ENCODE results near the gene CLC. TPM values are rescaled to one million over a fixed set of nuclear protein-coding genes. Genes with fewer than 3 reads are reported as not detected.
"Not testable (repeated sequence)": the region's sequence is repeated elsewhere in the genome, so short reads cannot be mapped to it uniquely, and the experiment has no call there.

Gene CLC
- total and polyA plus RNA-seq, 8 donors, result 1.7 to 2.8 TPM; not detected in 6

DNA sequence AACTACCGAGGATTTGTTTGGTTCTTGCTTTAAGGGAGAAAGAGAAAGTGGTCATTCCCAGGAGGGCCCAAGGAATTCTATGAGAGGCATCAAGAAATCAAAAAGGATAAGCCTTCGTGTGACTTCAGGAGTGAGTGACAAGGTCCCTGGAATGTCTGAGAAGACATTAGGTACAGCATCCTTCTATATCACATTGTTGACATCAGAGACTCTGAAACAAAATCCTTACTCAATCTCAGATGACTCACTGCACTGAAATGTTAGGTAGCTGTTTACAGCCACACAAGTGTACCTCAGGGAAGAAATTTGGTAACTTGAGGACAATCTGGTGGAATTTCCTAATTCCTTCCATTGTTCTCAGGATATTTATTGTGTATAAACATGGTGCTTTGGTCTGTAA is 41.4 kb downstream of the CLC start:
- H3K9me3 ChIP-seq, result no peaks in the 10 kb centered on the region
- no peaks in the 10 kb centered on the region for H3K36me3 ChIP-seq
- no peaks in the 10 kb centered on the region for H3K4me1 ChIP-seq
- 55 to 79% (median 68%) methylated on average over 2 of the region's 2 CpGs for WGBS, 5 donors
- no peak overlapping the region for H3K27ac ChIP-seq
- intact Hi-C loops (cut with DNase I; ENCODE audit: low total_unique reads), result no loop called here
- peaks cover 0 to 48% (median 0%) of the 10 kb centered on the region in 3 donors for H3K27me3 ChIP-seq
- TF ChIP-seq, protein P1, sequence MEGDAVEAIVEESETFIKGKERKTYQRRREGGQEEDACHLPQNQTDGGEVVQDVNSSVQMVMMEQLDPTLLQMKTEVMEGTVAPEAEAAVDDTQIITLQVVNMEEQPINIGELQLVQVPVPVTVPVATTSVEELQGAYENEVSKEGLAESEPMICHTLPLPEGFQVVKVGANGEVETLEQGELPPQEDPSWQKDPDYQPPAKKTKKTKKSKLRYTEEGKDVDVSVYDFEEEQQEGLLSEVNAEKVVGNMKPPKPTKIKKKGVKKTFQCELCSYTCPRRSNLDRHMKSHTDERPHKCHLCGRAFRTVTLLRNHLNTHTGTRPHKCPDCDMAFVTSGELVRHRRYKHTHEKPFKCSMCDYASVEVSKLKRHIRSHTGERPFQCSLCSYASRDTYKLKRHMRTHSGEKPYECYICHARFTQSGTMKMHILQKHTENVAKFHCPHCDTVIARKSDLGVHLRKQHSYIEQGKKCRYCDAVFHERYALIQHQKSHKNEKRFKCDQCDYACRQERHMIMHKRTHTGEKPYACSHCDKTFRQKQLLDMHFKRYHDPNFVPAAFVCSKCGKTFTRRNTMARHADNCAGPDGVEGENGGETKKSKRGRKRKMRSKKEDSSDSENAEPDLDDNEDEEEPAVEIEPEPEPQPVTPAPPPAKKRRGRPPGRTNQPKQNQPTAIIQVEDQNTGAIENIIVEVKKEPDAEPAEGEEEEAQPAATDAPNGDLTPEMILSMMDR (IDR thresholded peaks at IDR 0.05), result no peak
- TF ChIP-seq EP300 (IDR thresholded peaks at IDR 0.05) (no peak), POLR2AphosphoS5 (IDR thresholded peaks at IDR 0.05) (no peak), POLR2A (IDR thresholded peaks at IDR 0.05) (no peak)
- H3K4me3 ChIP-seq, result no peak overlapping the region
- DNase-seq, result no peak

DNA sequence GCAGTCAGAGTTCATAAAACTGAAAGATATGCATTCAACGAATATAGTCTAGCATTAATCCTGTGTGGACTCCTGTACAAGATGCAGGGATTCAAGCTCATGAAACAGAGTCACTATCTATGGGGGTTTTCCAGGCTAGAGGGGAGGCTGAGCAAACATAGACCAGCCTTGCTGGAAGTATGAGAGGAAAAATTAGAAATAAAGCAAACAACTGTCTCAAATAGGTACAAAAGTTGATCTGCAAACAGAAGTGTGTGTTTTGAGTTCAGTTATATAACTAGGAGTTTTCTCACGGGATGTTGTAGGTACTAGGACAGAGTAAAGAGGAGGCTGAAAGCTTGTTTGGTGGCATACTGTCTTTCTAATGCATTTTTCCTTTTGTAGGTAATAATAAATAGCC is 42.1 kb downstream of the CLC start:
- TF ChIP-seq, protein P1 (IDR thresholded peaks at IDR 0.05), result no peak
- no peak for TF ChIP-seq EP300 (IDR thresholded peaks at IDR 0.05)
- no peak for TF ChIP-seq POLR2AphosphoS5 (IDR thresholded peaks at IDR 0.05)
- no peak for TF ChIP-seq POLR2A (IDR thresholded peaks at IDR 0.05)
- H3K27ac ChIP-seq, result no peak overlapping the region
- WGBS, 5 donors, result 41 to 65% (median 58%) methylated on average over 2 of the region's 2 CpGs
- no peak overlapping the region for H3K4me3 ChIP-seq
- H3K27me3 ChIP-seq, result peaks cover 0 to 44% (median 0%) of the 10 kb centered on the region in 3 donors
- no peaks in the 10 kb centered on the region for H3K9me3 ChIP-seq
- H3K4me1 ChIP-seq, result no peaks in the 10 kb centered on the region
- DNase-seq, result no peak
- H3K36me3 ChIP-seq, result no peaks in the 10 kb centered on the region
- intact Hi-C loops (cut with DNase I; ENCODE audit: low total_unique reads), result no loop called here

DNA sequence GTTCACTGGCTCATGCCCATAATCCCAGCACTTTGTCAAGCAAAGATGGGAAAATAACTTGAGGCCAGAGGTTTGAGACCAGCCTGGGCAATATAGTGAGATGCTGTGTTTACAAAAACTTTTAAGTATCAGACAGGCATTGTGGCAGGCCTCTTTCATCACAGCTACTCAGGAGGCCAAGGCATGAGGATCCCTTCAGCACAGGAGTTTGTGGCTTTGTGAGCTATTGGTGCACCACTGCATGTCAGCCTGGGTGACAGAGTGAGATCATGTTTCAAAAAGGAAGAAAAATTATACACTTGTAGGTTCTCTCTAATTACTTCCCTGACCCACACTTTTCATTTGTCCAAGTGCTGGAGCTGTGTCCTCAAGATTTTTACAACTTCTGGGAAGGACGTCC is 45.0 kb downstream of the CLC start:
- Histone ChIP-seq H3K36me3 (no peaks in the 10 kb centered on the region), H3K27ac (no peak overlapping the region), H3K9me3 (peaks cover 0 to 16% (median 12%) of the 10 kb centered on the region in 4 donors), H3K4me1 (no peaks in the 10 kb centered on the region), H3K27me3 (peaks cover 0 to 28% (median 0%) of the 10 kb centered on the region in 3 donors), H3K4me3 (no peak overlapping the region)
- no peak for DNase-seq
- WGBS, 5 donors, result 63 to 79% (median 72%) methylated on average over 1 of the region's 1 CpG
- intact Hi-C loops (cut with DNase I; ENCODE audit: low total_unique reads), result no loop called here
- TF ChIP-seq POLR2A (IDR thresholded peaks at IDR 0.05), result no peak
- TF ChIP-seq, protein P1 (IDR thresholded peaks at IDR 0.05), result no peak
- no peak for TF ChIP-seq EP300 (IDR thresholded peaks at IDR 0.05)
- TF ChIP-seq POLR2AphosphoS5 (IDR thresholded peaks at IDR 0.05), result no peak

DNA sequence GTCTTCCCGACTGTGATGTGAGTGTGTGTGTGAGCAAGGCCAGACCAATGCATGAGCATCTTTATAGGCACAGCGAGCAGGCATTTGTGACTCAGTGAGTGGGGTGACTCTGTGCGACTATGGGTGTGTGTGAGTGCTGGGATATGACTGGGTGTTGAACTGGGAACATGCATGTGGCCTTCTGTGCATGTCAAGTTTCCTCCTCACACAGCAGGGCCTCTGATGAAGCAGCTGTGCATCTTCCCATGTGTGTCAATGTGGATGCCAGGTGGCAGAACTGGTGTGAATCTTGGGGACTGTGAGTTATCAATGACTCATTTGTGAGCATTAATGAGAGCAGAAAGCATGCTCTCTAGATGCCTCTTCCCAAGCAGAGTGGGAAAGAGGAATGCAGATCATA is 45.7 kb downstream of the CLC start:
- DNase-seq, result no peak
- peaks cover 0 to 16% (median 12%) of the 10 kb centered on the region in 4 donors for H3K9me3 ChIP-seq
- H3K27me3 ChIP-seq, result peaks cover 0 to 28% (median 0%) of the 10 kb centered on the region in 3 donors
- intact Hi-C loops (cut with DNase I; ENCODE audit: low total_unique reads), result no loop called here
- TF ChIP-seq POLR2AphosphoS5 (IDR thresholded peaks at IDR 0.05), result no peak
- no peak for TF ChIP-seq EP300 (IDR thresholded peaks at IDR 0.05)
- TF ChIP-seq POLR2A (IDR thresholded peaks at IDR 0.05), result no peak
- TF ChIP-seq, protein P1 (IDR thresholded peaks at IDR 0.05), result no peak
- 75 to 91% (median 87%) methylated on average over 3 of the region's 3 CpGs for WGBS, 5 donors
- no peaks in the 10 kb centered on the region for H3K36me3 ChIP-seq
- no peak overlapping the region for H3K4me3 ChIP-seq
- no peak overlapping the region for H3K27ac ChIP-seq
- H3K4me1 ChIP-seq, result no peaks in the 10 kb centered on the region

DNA sequence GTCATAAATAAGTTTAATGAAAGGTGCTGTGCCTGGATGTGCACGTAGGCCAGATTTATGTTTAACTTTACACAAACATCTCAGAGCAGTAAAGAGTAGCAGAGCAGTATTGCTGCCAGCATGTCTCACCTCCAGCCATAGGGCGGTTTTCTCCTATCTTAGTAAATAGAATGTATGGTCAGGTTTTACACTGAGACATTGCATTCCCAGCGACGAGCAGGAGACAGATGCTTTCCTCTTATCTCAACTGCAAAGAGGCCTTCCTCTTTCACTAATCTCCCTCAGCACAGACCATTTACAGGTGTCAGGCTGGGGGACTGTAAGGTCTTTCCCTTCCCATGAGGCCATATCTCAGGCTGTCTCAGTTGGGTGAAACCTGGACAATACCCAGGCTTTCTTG is 49.2 kb downstream of the CLC start:
- 62 to 67% (median 63%) methylated on average over 4 of the region's 4 CpGs for WGBS, 5 donors
- DNase-seq; H3K4me1 ChIP-seq; intact Hi-C loops (cut with DNase I; ENCODE audit: low total_unique reads); H3K36me3 ChIP-seq; H3K27ac ChIP-seq; H3K4me3 ChIP-seq: not testable (repeated sequence)
- Histone ChIP-seq H3K9me3 (peaks cover 0 to 16% (median 12%) of the 10 kb centered on the region in 4 donors), H3K27me3 (peaks cover 0 to 15% (median 0%) of the 10 kb centered on the region in 3 donors)
